ENCODE data around the gene PCDHB7.
"Not testable (repeated sequence)": the region's sequence is repeated elsewhere in the genome, so short reads cannot be mapped to it uniquely, and the experiment has no call there.

The PCDHB7 gene

GRCh38 chr5:141224844-141225243 is 52.4 kb downstream of the PCDHB7 start:
- DNase-seq (ENCODE audit: low spot score): not testable (repeated sequence)

GRCh38 chr5:141225421-141225820 is 53.0 kb downstream of the PCDHB7 start:
- DNase-seq (ENCODE audit: low spot score): not testable (repeated sequence)
